Measurements from ENCODE around the gene RAB27A.

- TF ChIP-seq CTCF (conservative IDR thresholded peaks at IDR 0.05 in 1 of 2, IDR thresholded peaks at IDR 0.05 in 1 of 2; ENCODE audit: low read depth in 1 of 2, low read length in 2 of 2): no peak
- no peak for TF ChIP-seq EZH2 (IDR thresholded peaks at IDR 0.05; ENCODE audit: low read length, missing control alignments)
Measured at GRCh38 chr15:55282284-55282833, 7.3 kb downstream of the RAB27A start.

Data from fibroblast of lung (primary cell).